HG02884 (cell line): ENCODE results near the gene SLC26A1.

Experiments
- ATAC-seq: cut with Tn5 transposase; IDR thresholded peaks from one replicate; pipeline ENCODE4 v1.9.1; 2021; ENCODE audit warnings: mild to moderate bottlenecking, moderate library complexity; ENCODE audit not compliant: unreplicated experiment

SLC26A1 gene

GRCh38 chr4:993111-994029 is at the start of gene SLC26A1:
SLC26A1 (minus strand) TSS chr4:993404; CDS start chr4:991703, 1,701 bp downstream.
- ATAC-seq = no peak

GRCh38 chr4:1042352-1043055 is 49.3 kb upstream of the SLC26A1 start:
- ATAC-seq = no peak

GRCh38 chr4:1041936-1042330 is 48.7 kb upstream of the SLC26A1 start:
- ATAC-seq = no peak

- no peak for ATAC-seq
Measured at GRCh38 chr4:1041147-1041935, 48.1 kb upstream of the SLC26A1 start.

- ATAC-seq = no peak
Measured at GRCh38 chr4:1040344-1041146, 47.3 kb upstream of the SLC26A1 start.

- no peak for ATAC-seq
Measured at GRCh38 chr4:1039493-1040343, 46.5 kb upstream of the SLC26A1 start.

- no peak for ATAC-seq
Measured at GRCh38 chr4:1038948-1039492, 45.8 kb upstream of the SLC26A1 start.

GRCh38 chr4:1036976-1037810 is 44.0 kb upstream of the SLC26A1 start:
- ATAC-seq = no peak

- ATAC-seq = no peak
Measured at GRCh38 chr4:1036095-1036494, 42.9 kb upstream of the SLC26A1 start.

- ATAC-seq = no peak
Measured at GRCh38 chr4:1035510-1035909, 42.3 kb upstream of the SLC26A1 start.

- no peak for ATAC-seq
Measured at GRCh38 chr4:1033840-1034551, 40.8 kb upstream of the SLC26A1 start.

GRCh38 chr4:1032861-1033260 is 39.7 kb upstream of the SLC26A1 start:
- no peak for ATAC-seq

- no peak for ATAC-seq
Measured at GRCh38 chr4:1031956-1032795, 39.0 kb upstream of the SLC26A1 start.

- ATAC-seq = no peak
Measured at GRCh38 chr4:1031346-1031745, 38.1 kb upstream of the SLC26A1 start.

GRCh38 chr4:1030559-1030958 is 37.4 kb upstream of the SLC26A1 start:
- no peak for ATAC-seq

- no peak for ATAC-seq
Measured at GRCh38 chr4:1030031-1030430, 36.8 kb upstream of the SLC26A1 start.

- ATAC-seq = no peak
Measured at GRCh38 chr4:1029529-1029928, 36.3 kb upstream of the SLC26A1 start.
